Suprapubic skin (tissue), 4 donors: ENCODE results near the gene FAM217B.

Experiments used
- CTCF ChIP-seq, 2 donors: fragments of 200-600 bp in 1 of 2; fragments of 450-650 bp in 1 of 2; sonication (generic) in 1 of 2; IDR thresholded peaks; one replicate each; pipeline ENCODE4 v1.5.1; 2016 to 2019; ENCODE audit warnings: antibody characterized with exemption in 2 of 2, mild to moderate bottlenecking in 1 of 2, moderate library complexity in 1 of 2
- EP300 ChIP-seq: sonication (generic); formaldehyde crosslinking; IDR thresholded peaks from one replicate; pipeline ENCODE4 v1.6.1; 2017; ENCODE audit warnings: antibody characterized with exemption
- POLR2A ChIP-seq, 2 donors: fragments of 450-650 bp; IDR thresholded peaks; one replicate each; pipeline ENCODE4 v1.6.1; 2017; ENCODE audit warnings: antibody characterized with exemption in 2 of 2, mild to moderate bottlenecking in 2 of 2, moderate library complexity in 2 of 2
- POLR2AphosphoS5 ChIP-seq, 3 donors: sonication (generic); formaldehyde crosslinking; IDR thresholded peaks; one replicate each; pipeline ENCODE4 v1.6.1; 2017; ENCODE audit warnings: antibody characterized with exemption in 3 of 3

- no peak for TF ChIP-seq CTCF (IDR thresholded peaks at IDR 0.05)
- no peak for TF ChIP-seq POLR2A (IDR thresholded peaks at IDR 0.05)
- no peak for TF ChIP-seq POLR2AphosphoS5 (IDR thresholded peaks at IDR 0.05)
- TF ChIP-seq EP300: no peak
Observed at GRCh38 chr20:59955131-59955796, 15.1 kb downstream of the FAM217B start.
